NCI-H2227 (cell line): ENCODE data around the gene MRLN.
"Not testable (repeated sequence)": the region's sequence is repeated elsewhere in the genome, so short reads cannot be mapped to it uniquely, and the experiment has no call there.

Experiments used
- DNase-seq: peaks from one replicate; lab custom pipeline; 2025; ENCODE audit not compliant: unreplicated experiment; lab: John Stamatoyannopoulos, UW

Gene MRLN

DNA sequence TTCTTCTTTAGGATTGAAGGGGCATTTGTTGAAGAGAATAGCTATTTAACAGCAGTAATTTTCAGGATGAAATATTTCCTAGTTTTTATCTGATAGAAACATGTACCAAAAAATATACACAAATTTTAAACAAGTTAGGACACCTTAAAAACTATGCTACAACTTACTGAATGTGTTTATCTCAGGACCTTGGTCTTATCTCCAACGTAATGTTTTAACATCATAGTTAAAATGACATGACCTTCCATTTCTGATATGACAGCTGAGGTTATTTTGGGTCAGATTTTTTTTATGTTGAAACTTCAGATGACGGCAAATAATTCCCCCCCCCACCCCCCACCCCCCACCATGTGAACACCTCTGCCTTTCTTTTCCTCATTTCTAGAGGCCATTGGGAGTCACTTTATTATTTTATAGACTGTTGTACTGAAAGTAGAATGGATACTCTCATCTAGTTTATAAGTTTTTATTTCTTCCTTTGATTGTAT, 8.0 kb downstream of the MRLN start:
- DNase-seq: no peak

- not testable (repeated sequence) for DNase-seq
Observed at GRCh38 chr10:59744762-59745161, 8.5 kb downstream of the MRLN start.

- DNase-seq: not testable (repeated sequence)
Observed at GRCh38 chr10:59744156-59744555, 9.1 kb downstream of the MRLN start.

DNA sequence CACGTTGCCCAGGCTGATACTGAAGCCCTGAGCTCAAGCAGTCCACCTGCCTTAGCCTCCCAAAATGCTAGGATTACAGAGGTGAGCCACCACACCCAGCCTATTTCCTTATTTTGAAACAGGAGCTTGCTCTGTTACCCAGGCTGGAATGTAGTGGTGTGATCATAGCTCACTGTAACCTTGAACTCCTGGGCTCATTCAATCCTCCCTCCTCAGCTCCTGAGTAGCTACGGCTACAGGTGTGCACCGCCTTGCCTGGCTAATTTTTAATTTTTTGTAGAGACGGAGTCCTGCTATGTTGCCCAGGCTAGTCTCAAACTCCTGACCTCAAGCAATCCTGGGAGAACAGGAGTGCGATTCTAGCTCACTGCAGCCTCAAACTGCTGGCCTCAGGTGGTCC, 11.7 kb downstream of the MRLN start:
- DNase-seq: no peak

GRCh38 chr10:59741048-59741447, 12.2 kb downstream of the MRLN start:
- no peak for DNase-seq

DNA sequence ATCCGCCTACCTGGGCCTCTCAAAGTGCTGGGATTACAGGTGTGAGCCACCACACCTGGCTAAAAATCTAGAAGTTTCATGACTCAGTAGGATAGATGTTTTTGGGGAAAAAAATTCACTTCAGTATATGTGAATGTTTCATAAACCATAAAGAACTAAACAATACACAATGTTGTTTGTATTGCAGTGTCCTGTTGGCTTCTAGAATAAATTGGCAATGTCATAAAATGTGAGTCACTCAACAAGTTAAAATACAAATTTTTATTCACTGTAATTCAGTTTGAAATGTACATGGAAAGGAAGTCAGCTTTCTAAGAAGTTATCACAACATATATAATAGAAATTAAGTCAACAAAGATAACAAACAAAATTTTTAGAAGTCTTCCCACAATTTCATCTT, 16.5 kb downstream of the MRLN start:
- DNase-seq: no peak

DNA sequence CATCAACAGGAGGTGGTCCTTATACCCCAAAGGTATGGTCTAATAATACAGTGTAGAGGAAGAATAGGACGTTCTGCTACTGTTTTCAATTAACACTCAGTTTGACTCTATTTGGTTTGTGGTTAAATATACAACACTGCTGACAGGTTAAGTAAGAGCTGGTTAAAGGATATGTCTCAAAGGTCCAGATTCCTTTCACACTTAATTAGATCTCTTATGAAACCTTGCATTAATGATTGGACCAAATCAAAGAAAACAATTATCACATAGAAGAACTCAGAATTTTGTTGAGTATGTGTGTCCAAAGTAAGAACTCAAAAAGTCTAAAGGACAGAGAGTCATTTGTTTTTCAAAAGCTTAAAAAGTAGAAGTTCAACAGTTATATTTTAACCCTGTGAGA, 18.0 kb downstream of the MRLN start:
- no peak for DNase-seq

GRCh38 chr10:59734014-59734462, 19.2 kb downstream of the MRLN start:
- DNase-seq: no peak

DNA sequence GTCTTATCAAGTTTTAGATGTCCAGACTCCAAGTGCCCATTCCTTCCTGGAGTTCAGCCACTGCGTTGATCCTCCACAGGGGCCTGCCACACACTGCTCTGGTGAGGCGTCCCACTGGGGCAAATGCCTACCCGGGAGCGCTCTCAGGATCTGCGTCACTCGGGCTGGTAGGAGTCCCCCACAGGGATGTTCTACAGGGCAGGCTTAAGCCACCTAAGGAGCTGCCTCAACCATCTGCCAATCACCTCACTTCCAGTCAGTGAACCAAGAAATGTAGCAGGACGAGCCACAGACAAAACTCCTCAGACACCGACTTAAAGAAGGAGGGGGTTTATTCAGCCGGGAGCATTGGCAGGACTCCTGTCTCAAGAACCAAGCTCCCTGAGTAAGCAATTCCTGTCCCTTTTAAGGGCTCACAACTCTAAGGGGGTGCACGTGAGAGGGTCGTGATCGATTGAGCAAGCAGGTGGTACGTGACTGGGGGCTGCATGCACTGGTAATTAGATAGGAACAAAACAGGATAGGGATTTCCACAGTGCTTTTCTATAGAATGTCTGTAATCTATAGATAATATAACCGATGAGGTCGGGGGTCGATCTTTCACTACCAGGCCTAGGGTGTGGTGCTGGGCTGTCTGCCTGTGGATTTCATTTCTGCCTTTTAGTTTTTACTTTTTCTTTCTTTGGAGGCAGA, 19.8 kb downstream of the MRLN start:
- not testable (repeated sequence) for DNase-seq

DNA sequence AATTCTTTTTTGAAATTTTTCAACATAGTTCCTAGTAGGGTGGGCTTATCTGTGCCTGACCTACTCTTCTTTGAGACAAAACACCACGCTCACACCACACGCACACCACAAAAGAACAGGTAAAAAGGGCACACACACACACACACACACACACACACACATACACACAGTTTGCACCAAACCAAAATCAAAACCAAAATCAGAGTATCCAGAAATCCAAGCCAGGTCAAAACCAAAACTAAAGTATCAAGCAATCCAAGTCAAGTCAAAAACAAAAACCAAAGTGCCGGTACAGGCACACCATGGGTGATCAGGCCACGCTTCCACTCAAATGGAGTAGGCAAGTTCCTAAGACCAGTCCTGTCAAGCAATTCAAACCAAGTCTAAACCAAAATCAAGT, 20.4 kb downstream of the MRLN start:
- DNase-seq: not testable (repeated sequence)

DNA sequence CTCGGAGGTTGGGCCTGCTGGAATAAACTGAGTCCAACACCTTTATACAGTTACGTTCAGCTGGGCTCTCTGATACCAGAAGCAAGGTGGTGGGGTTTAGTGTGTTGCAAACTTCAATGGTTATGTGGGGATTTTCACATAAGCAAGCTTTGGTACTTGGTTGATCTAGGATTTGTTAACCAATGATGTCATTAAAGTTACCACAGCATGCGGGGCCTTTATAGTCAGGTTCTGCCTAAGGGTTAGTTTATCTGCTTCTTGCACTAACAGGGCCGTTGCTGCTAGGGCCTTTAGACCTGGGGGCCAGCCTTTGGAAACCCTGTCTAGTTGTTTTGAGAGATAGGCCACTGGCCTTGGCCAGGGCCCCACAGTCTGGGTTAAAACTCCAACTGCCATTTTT, 24.1 kb downstream of the MRLN start:
- DNase-seq: not testable (repeated sequence)

GRCh38 chr10:59724098-59724938, 28.9 kb downstream of the MRLN start:
- DNase-seq: no peak

DNA sequence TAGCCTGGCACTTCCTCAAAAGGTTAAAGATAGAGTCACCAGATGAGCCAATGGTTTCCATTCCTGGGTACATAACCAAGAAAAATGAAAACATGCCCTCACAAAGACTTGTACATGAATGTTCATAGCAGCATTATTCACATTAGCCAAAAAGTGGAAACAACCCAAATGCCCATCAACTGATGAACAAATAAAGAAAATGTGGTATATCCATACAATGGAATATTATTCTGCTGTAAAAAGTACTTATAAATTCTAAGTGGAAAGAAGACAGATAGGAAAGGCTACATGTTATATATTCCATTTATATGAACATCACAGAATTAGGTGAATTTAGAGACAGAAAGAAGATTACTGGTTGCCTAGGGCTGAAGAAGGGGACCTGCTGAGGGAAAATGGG, 32.9 kb downstream of the MRLN start:
- DNase-seq: no peak

GRCh38 chr10:59719374-59719773, 33.9 kb downstream of the MRLN start:
- DNase-seq: no peak

DNA sequence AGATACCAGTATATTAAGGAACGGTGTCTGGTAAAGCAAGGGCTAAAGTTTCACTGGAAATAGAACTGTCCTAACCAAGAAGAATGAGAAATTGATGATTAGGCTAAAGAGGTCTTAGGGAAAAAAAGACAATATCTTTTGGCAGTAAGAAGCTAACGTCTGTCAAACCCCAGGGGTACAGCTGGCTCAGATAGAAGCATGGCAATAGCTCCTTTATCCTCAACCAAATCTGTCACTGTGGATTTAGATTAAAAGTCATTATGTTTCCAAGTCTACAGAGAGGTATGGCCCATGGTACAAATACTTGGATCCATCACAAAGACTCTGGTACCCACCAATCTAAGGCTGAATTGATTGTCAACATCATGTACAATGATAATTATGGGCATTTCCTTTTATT, 35.0 kb downstream of the MRLN start:
- DNase-seq: no peak

- DNase-seq: no peak
Observed at GRCh38 chr10:59713196-59713821, 39.9 kb downstream of the MRLN start.

DNA sequence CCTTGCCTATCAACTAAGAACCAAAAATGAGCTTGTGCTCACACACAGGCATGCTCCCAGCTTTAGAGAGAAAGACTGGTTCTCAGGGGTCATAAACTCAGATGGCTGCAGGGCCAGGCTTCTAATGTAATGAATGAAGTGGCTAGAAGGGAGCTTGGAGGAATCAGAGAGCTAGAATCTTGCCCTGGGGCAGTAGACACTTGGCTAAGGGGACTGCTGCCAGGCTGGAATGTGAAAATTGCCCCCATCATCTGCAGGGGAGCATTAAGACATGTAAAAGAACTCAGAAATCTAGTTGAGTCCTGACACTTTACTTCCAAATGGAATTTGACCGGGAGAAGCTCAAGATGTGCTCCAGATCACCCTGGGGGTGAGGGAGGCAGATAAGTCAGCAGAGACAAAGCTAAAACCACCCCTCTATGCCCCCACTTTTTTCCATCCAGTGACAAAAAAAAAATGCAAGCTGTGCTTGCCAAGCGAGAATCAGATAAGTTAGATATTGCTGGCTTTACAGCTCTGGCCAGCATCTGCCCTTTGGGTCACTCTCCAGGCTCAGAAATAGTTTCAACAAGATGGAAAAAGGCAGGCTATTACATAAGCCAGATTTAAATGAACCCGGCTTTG, 41.3 kb downstream of the MRLN start:
- no peak for DNase-seq

DNA sequence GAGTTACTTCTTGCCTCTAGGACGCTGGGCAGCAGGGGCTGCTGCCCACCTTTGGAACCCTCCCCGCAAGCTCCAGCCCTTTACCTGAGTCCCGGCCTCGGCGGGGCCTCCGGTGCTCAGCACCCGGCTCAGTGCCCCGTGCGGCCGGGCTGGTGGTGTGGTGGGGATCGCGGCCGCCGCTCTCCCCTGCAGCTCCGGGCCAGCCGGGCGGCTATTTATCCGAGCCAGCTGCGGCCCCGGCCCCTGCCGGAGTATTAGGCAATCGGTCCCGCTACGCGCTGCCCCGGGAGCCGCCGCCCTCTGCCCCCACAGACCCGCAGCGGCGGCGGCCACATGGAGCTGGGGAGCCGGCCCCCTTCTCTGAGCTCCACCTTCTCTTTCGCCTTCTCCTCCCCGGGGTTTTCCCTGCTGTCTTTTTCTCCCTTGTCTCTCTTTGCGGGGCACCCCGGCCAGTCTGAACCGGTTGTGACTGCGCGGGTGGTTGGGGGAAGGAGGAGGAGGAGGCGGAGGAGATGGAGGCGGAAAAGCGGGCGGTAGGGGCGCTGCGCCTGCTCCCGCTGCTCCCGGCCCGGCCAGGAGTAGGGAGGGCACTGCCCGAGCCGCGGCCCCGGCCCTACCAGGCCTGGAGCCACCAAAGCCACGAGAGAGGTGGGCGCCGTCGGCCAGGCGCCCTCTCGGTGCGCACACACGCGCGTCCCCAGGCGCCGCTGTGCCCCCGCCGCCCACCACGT, 43.7 kb downstream of the MRLN start, which contains the start of gene SLC16A9:
Gene SLC16A9 (minus strand): TSS at position 456 of the 731 bp plus-strand sequence. CDS start 25,559 bp downstream, outside the sequence.
- DNase-seq: peak; percentile 39

DNA sequence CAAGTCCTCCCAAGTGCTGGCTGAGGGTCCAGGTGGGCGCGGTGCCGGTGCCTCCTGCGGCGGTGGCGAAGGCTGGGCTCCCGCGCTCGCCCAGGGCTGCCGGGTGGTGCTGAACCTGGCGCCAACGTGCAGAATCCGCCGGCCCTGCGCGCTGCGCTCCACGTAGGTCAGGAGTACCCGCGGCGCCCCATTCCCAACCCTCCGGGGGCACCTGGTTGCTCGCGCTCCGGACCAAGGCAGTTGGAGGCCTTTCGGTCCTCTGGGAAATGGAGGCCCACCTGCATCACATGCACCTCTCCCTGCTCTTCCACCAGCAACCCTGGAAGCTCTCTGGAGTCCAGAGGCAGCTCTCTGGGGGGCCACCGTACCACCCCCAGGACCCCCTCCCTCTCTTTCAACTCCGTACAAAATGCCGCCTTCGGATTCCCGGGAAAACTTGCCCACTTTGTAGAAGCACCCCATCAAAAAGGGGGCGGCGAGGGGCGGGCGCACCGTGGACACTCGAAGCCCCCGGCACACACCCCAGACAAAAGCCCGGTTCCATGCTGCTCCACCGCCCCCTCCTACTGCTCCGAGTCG, 44.4 kb downstream of the MRLN start:
- DNase-seq: peak; percentile 13
